HepG2 (cell line): Measurements from ENCODE around the gene IL4I1. TPM values are rescaled to one million over a fixed set of nuclear protein-coding genes. Genes with fewer than 3 reads are reported as not detected.

Source experiments
- ATAC-seq: fragments of 200-7000 bp; cut with Tn5 transposase; 3 replicates; pipeline ENCODE4 v1.9.1; 2020; ENCODE audit warnings: mild to moderate bottlenecking, moderate library complexity
- BruUV-seq: library from RNA; stranded (reverse); fragments of 400-500 nt; replicated peaks from 2 replicates; lab custom pipeline; 2021; lab: Mats Ljungman, UMichigan
- CTCF ChIA-PET: fragments of 300-600 bp; formaldehyde crosslinking; extraction: SDS; loops from one replicate; lab custom pipeline; 2021; ENCODE audit warnings: low total read pairs, inconsistent platforms, low intra/inter-chr PET ratio; lab: Yijun Ruan, JAX
- POLR2A ChIA-PET: fragments of 350-600 bp; sonication (Branson Sonifier 250); formaldehyde crosslinking; loops from one replicate; lab custom pipeline; 2020; ENCODE audit warnings: antibody characterized with exemption, inconsistent platforms; lab: Yijun Ruan, JAX
- DNase-seq: peaks from one replicate; pipeline ENCODE4 v3.0.0-alpha.2; 2015; ENCODE audit warnings: low spot score
- FAIRE-seq: peaks from 3 replicates; lab custom pipeline; 2011; peaks lifted over from hg19 to GRCh38; lab: Jason Lieb, UNC
- H2AFZ ChIP-seq: one replicate; pipeline ENCODE4 v1.6.1; 2011; ENCODE audit warnings: low read length, inconsistent platforms
- H3K27ac ChIP-seq: fragments of 300-600 bp; 3 replicates; pipeline ENCODE4 v1.8.0; 2011; ENCODE audit warnings: mixed run types, mild to moderate bottlenecking, mixed read lengths, low read length, inconsistent platforms; ENCODE audit not compliant: insufficient read depth; ENCODE audit errors: extremely low read length
- H3K27me3 ChIP-seq, 2 experiments: fragments of 200-600 bp in 1 of 2; 2 replicates in 1 of 2; 3 replicates in 1 of 2; pipeline versions ENCODE4 v1.6.0 to v1.8.0; 2011; ENCODE audit warnings: low read length in 2 of 2, mild to moderate bottlenecking in 2 of 2, moderate library complexity in 2 of 2, inconsistent platforms in 1 of 2; ENCODE audit not compliant: insufficient read depth in 2 of 2, control insufficient read depth in 1 of 2
- H3K36me3 ChIP-seq, 2 experiments: fragments of 200-600 bp in 1 of 2; replicated peaks in 1 of 2; 2 replicates in 1 of 2; 3 replicates in 1 of 2; pipeline versions ENCODE4 v1.5.1 to v1.8.0; 2011; ENCODE audit warnings: low read length in 2 of 2, inconsistent platforms in 1 of 2; ENCODE audit not compliant: insufficient read depth in 2 of 2, control insufficient read depth in 1 of 2
- H3K4me1 ChIP-seq: 2 replicates; pipeline ENCODE4 v1.5.1; 2012; ENCODE audit warnings: low read length, inconsistent platforms; ENCODE audit not compliant: insufficient read depth
- H3K4me2 ChIP-seq: 2 replicates; pipeline ENCODE4 v1.6.0; 2011; ENCODE audit warnings: low read depth, low read length, inconsistent platforms
- H3K4me3 ChIP-seq, 3 experiments: fragments of 200-600 bp in 1 of 3; sonication (generic), shearing (Covaris generic) in 1 of 3; replicated peaks in 1 of 3; 2 replicates each; pipeline ENCODE4 v1.5.1; 2011 to 2016; ENCODE audit warnings: low read length in 3 of 3, inconsistent platforms in 2 of 3, low read depth in 2 of 3, mild to moderate bottlenecking in 2 of 3, control low read depth in 1 of 3, mixed read lengths in 1 of 3; ENCODE audit not compliant: insufficient read depth in 1 of 3
- H3K79me2 ChIP-seq: one replicate; pipeline ENCODE4 v1.6.1; 2011; ENCODE audit warnings: low read length, inconsistent platforms; ENCODE audit not compliant: insufficient read depth
- H3K9ac ChIP-seq: 2 replicates; pipeline ENCODE4 v1.6.0; 2011; ENCODE audit warnings: mild to moderate bottlenecking, low read depth, low read length, inconsistent platforms; ENCODE audit not compliant: insufficient read depth
- H3K9me3 ChIP-seq: 2 replicates; pipeline ENCODE4 v1.5.1; 2012; ENCODE audit warnings: mild to moderate bottlenecking, low read length
- H4K20me1 ChIP-seq: 2 replicates; pipeline ENCODE4 v1.6.0; 2011; ENCODE audit warnings: inconsistent platforms, mild to moderate bottlenecking, low read length, moderate library complexity; ENCODE audit not compliant: insufficient read depth
- AGO2 ChIP-seq: fragments of 200-400 bp; formaldehyde crosslinking; optimal IDR thresholded peaks from 2 replicates; pipeline ENCODE3; 2017; ENCODE audit warnings: mild to moderate bottlenecking, low read depth, low read length, moderate library complexity
- AKAP8 ChIP-seq: sonication (generic); formaldehyde crosslinking; IDR thresholded peaks from 2 replicates; pipeline ENCODE4 v1.5.1; 2020; ENCODE audit warnings: mild to moderate bottlenecking, missing genetic modification reagents
- FOXO4 ChIP-seq: sonication (generic); formaldehyde crosslinking; conservative IDR thresholded peaks from 2 replicates; pipeline ENCODE4 v1.8.1; 2023; ENCODE audit warnings: missing genetic modification reagents
- RBFOX2 ChIP-seq: fragments of 200-400 bp; formaldehyde crosslinking; IDR thresholded peaks from 2 replicates; pipeline ENCODE4 v1.6.1; 2017; ENCODE audit warnings: low read depth, mild to moderate bottlenecking, low read length
- SALL1 ChIP-seq: sonication (generic); formaldehyde crosslinking; IDR thresholded peaks from 2 replicates; pipeline ENCODE4 v1.8.0; 2022; ENCODE audit warnings: mild to moderate bottlenecking, missing genetic modification reagents
- SOX13 ChIP-seq, 3 experiments: fragments of 450-650 bp in 1 of 3; sonication (generic) in 1 of 3; formaldehyde crosslinking in 1 of 3; IDR thresholded peaks in 2 of 3; conservative IDR thresholded peaks in 1 of 3; 2 replicates each; pipeline versions ENCODE4 v1.5.0 to v1.6.1; 2016 to 2020; ENCODE audit warnings: antibody characterized with exemption in 1 of 3, mild to moderate bottlenecking in 1 of 3, missing compliant biosample characterization in 1 of 3, missing genetic modification reagents in 1 of 3, moderate library complexity in 1 of 3
- ZNF343 ChIP-seq: sonication (generic); formaldehyde crosslinking; IDR thresholded peaks from 2 replicates; pipeline ENCODE4 v1.4.0; 2020; ENCODE audit warnings: mild to moderate bottlenecking, missing genetic modification reagents
- ZNF546 ChIP-seq: sonication (generic); formaldehyde crosslinking; conservative IDR thresholded peaks from 2 replicates; pipeline ENCODE4 v1.8.1; 2023; ENCODE audit warnings: mild to moderate bottlenecking, missing genetic modification reagents
- ZNF747 ChIP-seq: sonication (generic); formaldehyde crosslinking; IDR thresholded peaks from 2 replicates; pipeline ENCODE4 v1.8.1; 2023; ENCODE audit warnings: missing genetic modification reagents, mild to moderate bottlenecking, borderline replicate concordance
- WGBS: methylation state at CpG from one replicate; pipeline ENCODE4 v1.1.6; 2017; ENCODE audit warnings: low lambda C conversion rate; 5-methylcytosine and 5-hydroxymethylcytosine counted together
- in situ Hi-C: cut with HindIII; loops from 2 replicates; pipeline ENCODE4 v1.10.0; 2017; ENCODE audit warnings: low pct_unique_long_range_greater_than_20kb; ENCODE audit not compliant: extremely low pct_ligation_motif_present
- intact Hi-C: fragments of 100-400 bp; cut with micrococcal nuclease; formaldehyde crosslinking; loops from one replicate; pipeline ENCODE4 v1.10.0; 2022; ENCODE audit not compliant: unreplicated experiment
- polyA plus RNA-seq, 8 experiments: library from polyadenylated mRNA; depleted of rRNA in 3 of 8; stranded (reverse) in 7 of 8; unstranded in 1 of 8; fragments of >200 nt; fragmentation: Illumina TruSeq in 4 of 8; extraction: Trizol in 4 of 8; gene quantifications; 2 replicates each; pipeline versions ENCODE4 v1.2.1 to v1.2.3, GENCODE V29; 2011 to 2016; ENCODE audit warnings: low read depth in 4 of 8, missing spikeins in 1 of 8, mixed read lengths in 1 of 8; ENCODE audit not compliant: insufficient read depth in 1 of 8
- total RNA-seq, 5 experiments: library from RNA; depleted of rRNA; stranded (reverse); fragments of >200 nt; fragmentation: Illumina TruSeq; extraction: Trizol; gene quantifications; 2 replicates each; pipeline ENCODE4 v1.2.3, GENCODE V29; 2016; ENCODE audit warnings: low read depth in 1 of 5

The IL4I1 gene
- total and polyA plus RNA-seq, 2 of the 13 experiments (the other 11 are each of a cell fraction or from before 2014, with no cell fraction given): not detected

- POLR2A ChIA-PET: interaction anchor here (1.9 kb wide), 1 partner anchor 53 kb away, joined by 5 read pairs; no protein-coding TSS in a partner anchor
- FAIRE-seq (no peak), DNase-seq (no peak)
- Histone ChIP-seq H2AFZ (no peak overlapping the region), H3K4me3 (no peak overlapping the region), H3K4me2 (no peak overlapping the region), H3K27me3 (no peaks in the 10 kb centered on the region), H4K20me1 (peaks cover 2% of the 10 kb centered on the region; the same call in 1 of the 2 replicates)
- BruUV-seq: no TSS peak
- intact Hi-C loops: no loop called here
- TF ChIP-seq AKAP8: no peak
- TF ChIP-seq AGO2: peak; percentile 53
- TF ChIP-seq, all 625 proteins: peak for 1
- Histone ChIP-seq H3K79me2 (peaks cover 67% of the 10 kb centered on the region), H3K36me3 (peaks cover 13 to 52% of the 10 kb centered on the region in 2 experiments; a peak in 4 of 5 replicates), H3K4me1 (peaks cover 9% of the 10 kb centered on the region), H3K9ac (no peak overlapping the region), H3K27ac (no peak overlapping the region), H3K9me3 (no peaks in the 10 kb centered on the region)
- no peak for ATAC-seq
- in situ Hi-C loops: no loop called here
- CTCF ChIA-PET: no interaction called here
- 95% methylated on average over 16 of the region's 22 CpGs for WGBS
Observed at GRCh38 chr19:49921871-49922795, 25.4 kb upstream of the IL4I1 start.

GRCh38 chr19:49920624-49921363 lies 24.1 kb upstream of the IL4I1 start:
- Histone ChIP-seq H3K27ac (no peak overlapping the region), H3K9ac (no peak overlapping the region), H3K79me2 (peaks cover 63% of the 10 kb centered on the region), H3K4me3 (no peak overlapping the region), H2AFZ (no peak overlapping the region), H3K9me3 (no peaks in the 10 kb centered on the region), H3K4me2 (no peak overlapping the region), H3K27me3 (no peaks in the 10 kb centered on the region), H3K36me3 (peaks cover 15 to 52% of the 10 kb centered on the region in 2 experiments; a peak in 4 of 5 replicates), H4K20me1 (peaks cover 2% of the 10 kb centered on the region; the same call in 1 of the 2 replicates), H3K4me1 (no peaks in the 10 kb centered on the region; the same call in 1 of the 2 replicates)
- in situ Hi-C loops: no loop called here
- DNase-seq (no peak), FAIRE-seq (no peak), ATAC-seq (no peak)
- BruUV-seq: no TSS peak
- intact Hi-C loops: no loop called here
- ChIA-PET POLR2A (interaction anchor here (1.9 kb wide), 1 partner anchor 52 kb away, joined by 5 read pairs; no protein-coding TSS in a partner anchor), CTCF (no interaction called here)
- 94% methylated on average over 23 of the region's 24 CpGs for WGBS
- TF ChIP-seq ZNF546 (CRISPR knock-in tag): no peak
- no peak for TF ChIP-seq SOX13 (IDR thresholded peaks at IDR 0.05)
- TF ChIP-seq SOX13 (CRISPR knock-in tag; conservative IDR thresholded peaks at IDR 0.05 in 1 of 2, IDR thresholded peaks at IDR 0.05 in 1 of 2): no peak
- no peak for TF ChIP-seq ZNF747 (CRISPR knock-in tag)
- TF ChIP-seq ZNF343 (CRISPR knock-in tag): no peak
- 0 out of 2 replicates have a peak, but pooled peaks have one; percentile 12 for TF ChIP-seq RBFOX2
- TF ChIP-seq FOXO4: no peak
- peak; percentile 40 for TF ChIP-seq AGO2
- no peak for TF ChIP-seq SALL1 (CRISPR knock-in tag)
